GM21367 (cell line): Measurements from ENCODE around the gene GNG14.
"Not testable (repeated sequence)": the region's sequence is repeated elsewhere in the genome, so short reads cannot be mapped to it uniquely, and the experiment has no call there.

Experiments
- ATAC-seq: cut with Tn5 transposase; IDR thresholded peaks from one replicate; pipeline ENCODE4 v1.9.1; 2021; ENCODE audit not compliant: unreplicated experiment

GNG14 gene

GRCh38 chr19:12667731-12668302 is 20.0 kb upstream of the GNG14 start:
- ATAC-seq, result no peak

- no peak for ATAC-seq
Observed at GRCh38 chr19:12668346-12668745, 19.5 kb upstream of the GNG14 start.

- ATAC-seq, result no peak
Observed at GRCh38 chr19:12668932-12669269, 18.9 kb upstream of the GNG14 start.

GRCh38 chr19:12669270-12670158 is 18.3 kb upstream of the GNG14 start:
- no peak for ATAC-seq

GRCh38 chr19:12670159-12670928 is 17.5 kb upstream of the GNG14 start:
- no peak for ATAC-seq

- no peak for ATAC-seq
Observed at GRCh38 chr19:12672744-12673143, 15.1 kb upstream of the GNG14 start.

GRCh38 chr19:12675399-12675798 is 12.4 kb upstream of the GNG14 start:
- ATAC-seq, result no peak

GRCh38 chr19:12675940-12676339 is 11.9 kb upstream of the GNG14 start:
- no peak for ATAC-seq

GRCh38 chr19:12676384-12676792 is 11.4 kb upstream of the GNG14 start:
- no peak for ATAC-seq

- no peak for ATAC-seq
Observed at GRCh38 chr19:12676928-12677327, 10.9 kb upstream of the GNG14 start.

- not testable (repeated sequence) for ATAC-seq
Observed at GRCh38 chr19:12678039-12678438, 9.8 kb upstream of the GNG14 start.

GRCh38 chr19:12680034-12680433 is 7.8 kb upstream of the GNG14 start:
- no peak for ATAC-seq

- peak; percentile 59 for ATAC-seq
Observed at GRCh38 chr19:12681074-12681987, 6.5 kb upstream of the GNG14 start, which contains the start of gene DHPS. DHPS (minus strand) TSS chr19:12681880; CDS start chr19:12681766, 114 bp downstream.

GRCh38 chr19:12685831-12686230 is 2.0 kb upstream of the GNG14 start:
- no peak for ATAC-seq

GRCh38 chr19:12689012-12689411 is 1.2 kb downstream of the GNG14 start:
- ATAC-seq, result no peak

- ATAC-seq, result no peak
Observed at GRCh38 chr19:12689581-12690216, 1.9 kb downstream of the GNG14 start.

GRCh38 chr19:12692960-12693359 is 5.2 kb downstream of the GNG14 start:
- no peak for ATAC-seq

GRCh38 chr19:12694641-12695040 is 6.8 kb downstream of the GNG14 start:
- no peak for ATAC-seq

GRCh38 chr19:12695096-12695495 is 7.3 kb downstream of the GNG14 start:
- no peak for ATAC-seq

GRCh38 chr19:12695514-12695913 is 7.7 kb downstream of the GNG14 start:
- ATAC-seq, result no peak
